GM19239 (cell line): ENCODE data around the gene RAB44.
"Not testable (repeated sequence)": the region's sequence is repeated elsewhere in the genome, so short reads cannot be mapped to it uniquely, and the experiment has no call there.

ENCODE experiments used
- DNase-seq: peaks from one replicate; pipeline ENCODE4 v3.0.0; 2011; ENCODE audit warnings: low spot score; ENCODE audit not compliant: insufficient read length
- FAIRE-seq: peaks from 2 replicates; lab custom pipeline; 2011; peaks lifted over from hg19 to GRCh38; lab: Jason Lieb, UNC

RAB44 gene

DNA sequence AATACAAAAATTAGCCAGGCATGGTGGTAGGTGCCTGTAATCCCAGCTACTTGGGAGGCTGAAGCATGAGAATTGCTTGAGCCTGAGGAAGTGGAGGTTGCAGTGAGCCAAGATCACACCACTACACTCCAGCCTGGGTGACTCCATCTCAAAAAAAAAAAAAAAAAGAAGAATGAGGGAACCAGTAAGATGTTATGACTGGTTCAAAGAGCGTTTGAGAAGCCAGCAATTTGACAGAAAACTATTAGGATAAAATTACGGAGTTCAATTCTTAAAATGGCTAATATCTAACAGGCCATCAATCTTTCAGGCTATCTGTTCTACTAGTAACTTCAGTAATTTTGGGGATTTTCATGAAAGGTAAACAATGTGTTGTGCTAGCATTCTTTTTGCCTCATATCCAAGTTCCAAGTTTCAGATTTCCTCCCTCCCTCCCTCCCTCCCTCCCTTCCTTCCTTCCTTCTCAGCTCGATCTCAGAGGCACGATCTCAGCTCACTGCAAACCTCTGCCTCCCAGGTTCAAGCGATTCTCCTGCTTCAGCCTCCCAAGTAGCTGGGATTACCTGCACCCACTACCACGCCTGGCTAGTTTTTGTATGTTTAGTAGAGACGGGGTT is 7.4 kb downstream of the RAB44 start:
- not testable (repeated sequence) for DNase-seq, FAIRE-seq

DNA sequence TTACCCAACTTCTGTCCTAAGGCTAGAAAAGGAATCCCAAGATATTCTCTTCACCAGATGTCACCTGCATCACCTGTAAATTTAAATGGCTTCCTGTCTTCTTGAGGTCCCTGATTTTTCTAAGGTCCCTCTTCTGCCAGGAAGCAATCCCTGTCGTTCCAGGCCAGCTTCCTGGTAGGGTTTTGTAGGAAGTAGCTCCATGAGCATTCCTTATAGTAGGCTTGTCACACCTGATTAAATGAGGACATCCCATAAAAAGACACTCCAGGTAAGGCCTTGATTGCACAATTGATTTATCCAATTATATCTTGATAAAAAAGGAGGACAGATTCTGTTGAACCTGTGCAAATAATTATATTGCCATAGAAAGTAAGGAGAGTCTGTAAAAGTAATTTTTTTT is 8.7 kb downstream of the RAB44 start:
- DNase-seq (no peak), FAIRE-seq (no peak)

DNA sequence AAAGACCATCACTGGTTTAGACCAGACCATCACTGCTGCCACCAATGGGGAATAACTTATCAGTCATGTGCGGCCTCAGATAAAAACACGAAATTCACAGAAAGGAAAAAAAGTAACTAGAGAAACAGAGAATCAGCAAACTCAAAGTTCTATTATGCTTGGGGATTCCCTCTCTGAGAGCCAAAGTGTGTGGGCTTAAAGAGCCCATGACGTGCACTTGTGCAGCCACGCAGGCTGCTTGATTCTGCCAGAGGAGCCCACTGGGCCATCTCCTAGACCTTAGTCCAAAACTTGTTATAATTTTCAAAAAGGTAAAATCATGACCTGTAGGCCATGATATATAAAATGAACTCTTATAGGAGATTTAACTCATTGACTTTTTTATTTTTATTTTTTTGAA is 15.2 kb downstream of the RAB44 start:
- no peak for DNase-seq
- FAIRE-seq = no peak

DNA sequence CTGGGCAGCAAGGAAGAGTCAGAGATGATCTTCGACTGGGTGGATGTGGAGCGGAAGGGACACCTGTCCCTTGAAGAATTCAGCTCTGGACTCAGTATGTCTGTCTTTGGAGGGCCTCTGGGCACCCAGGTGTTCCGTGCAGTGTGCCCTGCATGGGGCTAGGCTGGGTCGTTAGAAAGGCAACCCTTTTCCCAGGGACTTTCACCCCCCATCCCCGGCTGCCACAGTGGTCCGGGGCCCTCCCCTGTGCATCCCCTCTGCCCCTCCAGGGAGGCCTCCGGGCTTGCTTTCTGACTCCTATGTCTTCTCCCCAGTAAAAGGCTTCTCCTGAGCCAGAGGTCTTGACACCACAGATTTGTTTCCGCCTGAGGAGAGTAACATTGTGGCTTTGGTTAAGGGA is 16.2 kb downstream of the RAB44 start:
- FAIRE-seq (no peak), DNase-seq (no peak)

DNA sequence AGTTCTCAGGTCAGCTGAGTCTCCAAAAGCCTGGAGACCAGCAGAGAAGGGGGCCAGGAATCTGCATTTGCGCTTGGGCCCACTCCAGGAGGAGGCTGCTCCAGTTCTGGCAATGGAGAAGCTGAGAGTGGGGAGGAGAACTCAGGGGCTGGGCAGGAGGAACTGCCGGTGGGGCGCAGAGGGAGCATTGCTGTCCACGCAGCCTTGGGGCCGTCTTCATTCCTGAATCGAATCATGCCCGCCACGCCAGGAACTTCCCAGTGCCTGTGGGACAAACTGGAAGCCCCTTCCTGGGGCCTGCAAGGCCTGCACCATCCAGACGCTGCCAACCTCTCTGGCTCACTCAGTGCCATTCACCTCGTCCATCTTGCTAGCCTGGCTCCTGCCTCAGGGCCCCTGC is 16.9 kb downstream of the RAB44 start:
- no peak for DNase-seq
- no peak for FAIRE-seq

DNA sequence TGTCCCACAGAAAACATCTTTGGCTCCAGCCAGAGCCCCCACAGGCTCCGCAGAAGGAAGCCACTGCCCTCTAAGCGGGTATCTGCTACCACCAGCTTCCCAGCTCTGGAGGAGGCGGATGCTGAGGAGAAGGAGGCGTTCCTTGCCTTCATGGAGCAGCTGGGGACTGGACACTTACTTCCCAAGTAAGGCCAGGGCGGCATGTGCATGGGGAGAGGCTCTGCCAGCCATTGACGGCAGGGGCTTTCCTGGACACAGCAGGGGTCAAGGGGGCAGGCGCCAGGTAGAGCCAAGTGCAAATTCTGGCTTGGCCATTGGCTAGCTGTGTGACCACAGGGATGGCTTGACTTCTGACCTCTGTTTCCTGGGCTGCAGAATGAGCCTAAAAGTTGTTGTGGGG is 17.8 kb downstream of the RAB44 start:
- DNase-seq = no peak
- FAIRE-seq = no peak

DNA sequence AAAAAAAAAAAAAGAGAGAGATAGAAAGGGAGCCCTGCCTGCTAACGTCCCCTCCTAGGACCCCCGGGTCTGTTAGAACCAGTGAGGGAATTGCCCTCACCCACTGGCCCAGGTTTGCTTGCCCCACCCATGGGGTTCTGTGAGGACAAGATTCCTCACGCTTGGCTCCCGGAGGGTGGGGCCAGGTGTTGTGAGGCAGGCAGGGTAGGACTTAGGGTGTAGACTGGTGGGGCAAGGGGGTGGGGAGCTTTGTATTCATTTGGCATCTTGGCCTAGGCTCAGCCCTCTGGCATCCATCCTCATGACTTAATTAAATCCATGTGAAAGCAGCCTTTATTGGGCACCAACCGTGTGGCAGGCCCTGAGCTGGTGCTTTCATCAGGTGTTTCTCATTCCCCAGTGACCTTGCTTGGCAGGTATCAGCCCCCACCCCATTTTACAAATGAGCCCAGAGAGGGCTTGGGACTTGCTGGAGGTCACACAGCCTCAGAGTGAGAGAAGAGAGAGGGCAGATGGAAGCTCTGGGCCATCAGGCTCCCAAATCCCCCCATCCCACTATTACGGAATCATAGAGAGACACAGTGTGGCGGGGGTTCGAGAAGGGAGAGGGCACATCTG is 19.0 kb downstream of the RAB44 start:
- DNase-seq = no peak
- no peak for FAIRE-seq

DNA sequence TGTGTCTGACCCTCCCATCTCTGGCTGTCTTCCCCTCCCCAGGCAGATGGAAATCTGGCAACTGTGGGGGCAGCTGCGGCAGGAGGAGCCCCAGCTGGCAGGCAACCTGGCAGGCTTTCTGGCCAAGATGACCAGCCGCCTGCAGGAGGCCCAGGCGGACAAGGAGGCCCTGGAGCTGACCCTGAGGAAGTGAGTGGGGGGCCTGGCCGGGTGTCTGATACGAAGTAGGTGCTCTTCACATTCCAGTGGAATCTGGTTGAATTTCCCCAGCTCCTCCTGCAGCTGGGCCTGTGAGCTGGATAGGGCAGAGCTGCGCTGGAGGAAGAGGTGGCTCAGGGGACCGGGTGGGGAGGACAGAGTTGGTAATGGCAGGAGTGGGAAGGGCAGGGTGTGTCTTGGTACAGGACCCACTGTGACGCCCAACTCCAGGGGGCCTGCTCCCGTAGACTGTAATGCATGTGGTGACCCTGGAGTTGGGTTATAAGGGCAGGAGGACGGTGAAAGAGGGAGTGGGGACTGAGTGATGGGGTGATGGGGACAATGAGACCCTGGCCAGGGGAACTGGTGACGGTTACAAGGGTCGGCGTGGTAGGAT is 19.7 kb downstream of the RAB44 start:
- no peak for FAIRE-seq

DNA sequence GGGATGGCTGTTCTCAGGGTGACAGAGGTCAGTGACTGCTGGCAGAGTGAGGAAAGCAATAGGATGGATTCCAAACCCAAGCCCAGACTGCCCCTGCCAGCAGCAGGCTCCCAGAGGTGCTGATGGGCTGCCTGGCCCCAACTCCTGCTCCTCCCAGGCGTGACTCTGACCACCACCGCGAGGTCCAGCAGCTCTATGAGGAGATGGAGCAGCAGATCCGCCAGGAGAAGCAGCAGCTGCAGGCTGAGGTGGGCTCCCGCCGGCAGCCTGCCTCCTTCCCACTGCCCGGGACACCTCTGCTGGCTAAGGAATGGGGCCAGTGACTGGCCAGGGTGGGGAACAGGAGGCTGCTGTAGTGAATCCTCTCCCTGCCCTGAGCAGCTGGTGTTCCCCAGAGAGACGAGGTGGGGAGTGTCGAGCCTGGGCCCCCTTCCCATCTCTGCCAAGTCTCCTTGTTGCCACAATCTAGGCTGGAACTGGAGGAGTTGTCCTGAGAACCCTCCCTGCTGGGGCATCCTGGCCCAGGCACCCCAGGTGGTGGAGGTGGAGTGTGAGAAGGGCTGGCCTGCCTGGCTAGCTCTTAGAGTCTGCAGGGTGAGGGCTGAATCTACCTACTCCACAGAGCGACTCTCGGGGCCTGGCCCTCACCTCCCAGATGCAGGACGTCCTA is 20.4 kb downstream of the RAB44 start:
- DNase-seq (no peak), FAIRE-seq (no peak)

More for the DNA sequence above, 19.7 kb downstream of the RAB44 start:
- DNase-seq = no peak

DNA sequence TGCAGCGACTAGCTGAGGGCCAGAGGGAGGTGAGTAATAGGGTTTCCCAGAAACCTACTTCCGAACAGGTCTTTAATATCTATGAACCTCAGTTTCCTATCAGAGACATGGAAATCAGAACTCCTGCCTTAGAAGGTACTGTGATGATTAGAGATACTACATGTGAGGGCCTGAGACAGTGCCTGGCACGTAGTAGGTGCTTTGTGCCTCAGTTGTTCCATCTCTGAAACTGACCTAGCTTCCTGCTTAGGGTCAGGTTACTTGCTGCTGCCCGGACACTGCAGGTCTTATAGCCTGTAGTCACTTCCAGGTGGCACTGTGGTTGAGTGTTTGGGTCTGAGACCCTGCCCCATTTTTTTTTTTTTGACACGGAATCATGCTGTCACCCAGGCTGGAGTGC is 20.9 kb downstream of the RAB44 start:
- no peak for FAIRE-seq
- DNase-seq = no peak

DNA sequence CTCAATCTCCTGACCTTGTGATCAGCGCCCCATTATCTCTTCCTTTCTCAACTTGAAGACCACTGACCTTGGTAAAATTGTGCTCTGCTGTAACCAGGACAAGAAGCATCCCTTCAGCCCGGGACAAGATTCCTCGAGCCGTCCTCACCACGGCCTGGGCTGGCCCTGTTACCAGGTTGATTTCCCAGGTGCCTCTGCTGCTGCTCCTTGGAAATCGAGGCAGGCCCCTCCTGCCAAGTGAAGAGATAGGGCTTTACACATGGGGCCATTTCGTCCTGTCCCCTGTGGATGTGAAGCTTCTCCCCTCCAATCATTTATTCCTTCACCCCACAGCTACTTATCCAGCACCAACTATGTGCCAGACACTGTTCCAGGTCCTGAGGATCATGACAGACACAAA is 21.5 kb downstream of the RAB44 start:
- FAIRE-seq (no peak), DNase-seq (no peak)

DNA sequence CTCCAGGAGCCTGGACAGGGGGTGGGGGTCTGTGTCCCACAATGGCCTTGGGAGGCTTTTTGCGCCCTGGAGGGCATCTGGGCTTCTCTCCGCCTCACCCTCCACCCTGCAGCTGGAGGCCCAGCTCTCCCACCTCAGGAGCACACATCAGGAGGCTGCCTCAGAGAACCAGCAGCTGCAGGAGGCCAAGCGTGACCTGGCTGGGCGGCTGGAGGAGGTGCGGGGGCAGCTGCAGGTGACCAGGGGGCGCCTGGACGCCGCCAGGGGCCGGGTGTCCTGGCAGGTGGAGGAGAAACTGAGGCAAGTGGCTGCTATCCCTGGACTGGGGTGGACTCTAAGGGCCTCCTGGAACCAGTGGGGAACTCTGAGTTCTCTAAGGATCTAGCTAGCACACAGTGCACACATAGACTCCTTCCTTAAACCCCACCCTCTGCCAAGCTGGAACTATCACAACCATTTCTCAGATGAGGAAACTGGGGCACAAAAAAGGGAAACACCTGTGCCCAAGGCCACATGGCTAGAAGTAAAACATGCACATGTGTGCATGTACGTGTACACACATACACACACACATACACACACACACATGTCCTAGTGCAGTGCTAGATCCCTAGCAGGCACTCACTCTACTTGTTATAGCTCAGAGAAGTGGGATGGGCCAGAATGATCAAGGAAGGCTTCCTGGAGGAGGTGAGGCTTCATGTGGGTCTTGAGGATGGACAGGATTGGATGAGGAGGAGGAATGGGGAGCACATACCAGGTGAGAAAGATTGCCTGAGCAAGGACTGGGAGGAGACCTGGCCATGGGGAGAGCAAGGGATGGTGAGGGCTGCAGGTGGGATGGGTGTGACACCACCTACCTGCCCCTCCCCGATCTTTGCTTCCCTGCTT is 22.9 kb downstream of the RAB44 start:
- no peak for FAIRE-seq
- DNase-seq = no peak

DNA sequence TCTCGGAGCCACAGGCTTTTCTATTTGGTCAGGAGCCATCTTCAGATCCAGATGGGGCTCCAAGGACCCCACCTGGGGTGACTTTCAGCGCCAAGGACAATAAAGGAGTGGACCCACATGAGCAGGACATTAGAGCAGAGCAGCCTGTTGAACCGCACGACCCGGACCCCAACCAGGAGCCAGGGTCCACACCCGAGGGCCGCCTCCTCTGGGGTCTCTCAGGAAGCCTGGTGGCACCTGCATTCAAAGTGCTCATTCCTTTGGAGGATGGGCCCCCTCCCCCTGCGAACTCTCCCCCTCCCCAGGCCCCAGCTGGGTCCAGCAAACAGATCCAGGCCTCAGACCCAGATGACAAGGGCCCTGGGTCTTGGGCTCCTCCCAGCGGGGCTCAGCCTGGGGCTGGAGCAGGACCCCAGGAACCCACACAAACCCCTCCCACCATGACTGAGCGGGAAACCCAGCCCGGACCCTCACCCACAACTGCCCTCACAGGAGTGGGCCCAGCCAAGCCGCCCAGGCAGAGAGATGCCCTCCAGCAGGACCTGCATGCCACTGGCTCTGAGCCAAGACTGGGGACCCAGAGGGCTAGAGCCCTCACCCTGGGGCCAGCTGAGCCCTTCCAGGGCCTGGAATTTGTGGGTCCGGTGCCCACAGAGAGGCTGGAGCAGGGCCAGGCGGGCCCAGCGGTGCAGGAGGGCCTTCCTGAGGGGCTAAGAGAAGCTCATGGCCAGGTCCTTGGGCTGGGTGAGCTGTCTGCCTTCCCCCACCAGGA is 23.9 kb downstream of the RAB44 start:
- DNase-seq (no peak), FAIRE-seq (no peak)

DNA sequence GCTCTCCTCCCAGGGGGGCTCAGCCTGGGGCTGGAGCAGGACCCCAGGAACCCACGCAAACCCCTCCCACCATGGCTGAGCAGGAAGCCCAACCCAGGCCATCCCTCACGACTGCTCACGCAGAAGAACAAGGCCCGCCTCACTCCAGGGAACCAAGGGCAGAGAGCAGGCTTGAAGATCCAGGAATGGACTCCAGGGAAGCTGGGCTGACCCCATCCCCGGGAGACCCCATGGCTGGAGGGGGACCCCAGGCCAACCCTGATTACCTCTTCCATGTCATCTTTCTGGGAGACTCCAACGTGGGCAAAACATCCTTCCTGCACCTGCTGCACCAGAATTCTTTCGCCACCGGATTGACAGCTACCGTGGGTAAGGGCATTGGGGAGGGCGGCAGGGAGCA is 24.7 kb downstream of the RAB44 start:
- no peak for DNase-seq
- no peak for FAIRE-seq

DNA sequence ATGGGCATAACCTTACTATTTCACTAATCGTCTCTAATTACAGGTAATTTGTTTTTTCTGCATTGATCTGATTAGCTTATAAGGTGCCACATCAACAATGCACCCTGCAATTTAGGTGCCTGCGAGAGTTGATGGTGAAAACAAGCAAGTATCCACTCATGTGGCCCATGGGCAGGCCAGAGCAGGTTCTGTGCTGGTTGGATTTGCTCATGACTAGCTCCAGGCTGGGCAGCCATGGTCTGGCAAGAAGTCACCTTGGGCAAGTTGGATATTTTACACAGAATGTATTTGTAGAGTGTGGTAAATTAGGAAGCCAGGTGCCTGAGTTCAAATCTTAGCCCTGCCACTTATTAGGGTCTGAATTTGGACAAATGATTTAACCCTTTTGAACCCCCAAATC is 25.3 kb downstream of the RAB44 start:
- DNase-seq = no peak
- FAIRE-seq = no peak

DNA sequence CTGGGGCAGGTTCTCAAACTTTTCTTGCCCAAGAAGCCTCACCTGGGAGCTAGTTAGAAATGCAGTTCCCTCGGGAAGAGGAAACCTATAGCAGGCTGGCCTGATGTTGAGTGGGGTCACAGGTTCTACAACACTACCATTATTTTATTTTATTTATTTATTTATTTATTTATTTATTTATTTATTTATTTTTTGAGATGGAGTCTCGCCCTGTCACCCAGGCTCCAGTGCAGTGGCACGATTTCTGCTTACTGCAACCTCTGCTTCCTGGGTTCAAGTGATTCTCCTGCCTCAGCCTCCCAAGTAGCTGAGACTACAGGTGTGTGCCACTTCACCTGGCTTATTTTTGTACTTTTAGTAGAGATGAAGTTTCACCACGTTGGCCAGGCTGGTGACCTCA is 26.4 kb downstream of the RAB44 start:
- FAIRE-seq, DNase-seq: not testable (repeated sequence)

DNA sequence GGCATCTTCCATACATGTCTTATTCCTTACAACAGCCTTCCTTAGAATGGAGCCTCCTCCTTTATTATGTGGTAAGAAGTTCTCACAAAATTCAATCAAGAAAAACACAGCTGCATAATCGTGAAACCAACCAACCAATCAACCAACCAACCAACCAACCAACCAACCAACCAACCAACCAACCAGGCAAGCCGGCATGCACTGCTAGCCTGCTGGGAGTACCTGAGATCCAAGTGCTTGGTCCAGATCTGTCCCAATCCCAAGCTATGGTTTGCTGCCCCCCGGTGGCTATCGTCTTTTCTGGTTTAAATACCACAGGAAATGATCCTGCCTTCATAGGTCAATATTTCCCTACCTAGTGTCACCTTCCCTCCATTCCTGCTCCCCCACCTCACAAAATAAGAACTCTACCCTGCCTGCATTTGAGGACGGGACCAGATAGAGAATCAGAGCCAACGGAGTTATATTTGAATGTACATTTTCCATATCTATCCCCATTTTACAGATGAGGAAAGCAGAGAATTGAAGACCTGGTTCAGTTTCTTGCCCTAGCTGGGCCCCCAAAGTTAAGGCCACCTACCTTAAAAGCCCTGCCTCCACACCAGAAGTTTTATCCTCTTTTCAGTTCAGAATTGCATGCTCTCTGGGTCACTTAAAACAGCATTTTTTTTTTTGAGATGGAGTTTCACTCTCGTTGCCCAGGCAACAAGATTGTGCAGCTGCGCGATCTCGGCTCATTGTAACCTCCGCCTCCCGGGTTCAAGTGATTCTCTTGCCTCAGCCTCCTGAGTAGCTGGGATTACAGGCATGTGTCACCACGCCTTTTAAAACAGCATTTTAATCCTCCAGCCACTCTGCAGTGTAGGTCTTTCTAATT is 27.1 kb downstream of the RAB44 start:
- DNase-seq (peak; percentile 54), FAIRE-seq (peak; percentile 49)

DNA sequence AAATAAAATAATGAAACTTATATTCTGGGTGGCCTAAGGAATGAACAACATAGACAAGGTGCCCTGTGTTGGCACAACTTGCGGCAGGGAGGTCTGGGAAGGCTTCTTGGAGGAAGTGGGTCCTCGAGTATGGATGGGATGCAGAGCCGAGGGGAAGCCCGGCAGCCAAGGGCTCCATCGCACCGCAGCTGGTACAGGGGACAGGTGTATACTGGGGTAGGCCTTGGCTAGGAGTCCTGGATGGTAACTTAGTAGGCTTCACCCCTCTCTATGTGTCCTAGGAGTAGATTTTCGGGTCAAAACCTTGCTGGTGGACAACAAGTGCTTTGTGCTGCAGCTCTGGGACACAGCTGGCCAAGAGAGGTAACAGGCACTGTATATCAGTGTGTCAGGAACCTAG is 28.0 kb downstream of the RAB44 start:
- FAIRE-seq = no peak

DNA sequence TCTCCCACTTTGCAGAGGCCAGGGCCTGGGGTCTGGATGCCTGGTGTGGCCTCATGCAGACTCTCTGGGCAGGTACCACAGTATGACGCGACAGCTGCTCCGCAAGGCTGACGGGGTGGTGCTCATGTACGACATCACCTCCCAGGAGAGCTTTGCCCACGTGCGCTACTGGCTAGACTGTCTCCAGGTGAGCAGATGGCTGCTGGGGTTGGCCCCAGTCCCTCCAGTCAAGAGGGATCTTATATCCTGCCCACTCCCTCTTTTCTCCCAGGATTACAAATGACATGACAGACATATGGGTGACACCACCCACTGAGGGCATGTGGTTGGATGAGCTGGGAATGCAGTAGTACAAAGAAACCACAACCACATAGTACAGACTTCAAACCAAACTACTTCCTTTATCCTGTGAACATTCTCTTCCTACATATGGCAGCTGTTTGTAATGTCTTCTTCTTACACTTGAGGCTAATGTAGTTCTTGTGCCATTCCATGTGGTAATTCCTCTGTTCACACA is 29.9 kb downstream of the RAB44 start:
- FAIRE-seq = no peak
- DNase-seq = no peak

More for the DNA sequence above, 28.0 kb downstream of the RAB44 start:
- DNase-seq = no peak
